Panc1 (cell line): ENCODE measurements around the gene METTL9. TPM values are rescaled to one million over a fixed set of nuclear protein-coding genes. Genes with fewer than 3 reads are reported as not detected.

Experiments used
- ATAC-seq: fragments of 200-7000 bp; cut with Tn5 transposase; 2 replicates; pipeline ENCODE4 v1.9.1; 2020; ENCODE audit warnings: mild to moderate bottlenecking, moderate library complexity
- BruUV-seq: library from RNA; stranded (reverse); fragments of 400-500 nt; replicated peaks from 2 replicates; lab custom pipeline; 2021; lab: Mats Ljungman, UMichigan
- CTCF ChIA-PET: fragments of 300-600 bp; sonication (Branson Sonifier 250); formaldehyde crosslinking; loops from one replicate; lab custom pipeline; 2022; ENCODE audit warnings: antibody characterized with exemption; lab: Charles Lee
- POLR2A ChIA-PET: fragments of 300-600 bp; sonication (Branson Sonifier 250); formaldehyde crosslinking; loops from one replicate; lab custom pipeline; 2022; ENCODE audit warnings: antibody characterized with exemption; lab: Charles Lee
- DNase-seq: peaks from one replicate; pipeline ENCODE4 v3.0.0-alpha.2; 2010; ENCODE audit warnings: low read depth, low spot score
- H3K27ac ChIP-seq: 2 replicates; pipeline ENCODE4 v1.5.1; 2011; ENCODE audit warnings: mild to moderate bottlenecking, low read length, inconsistent platforms
- H3K27me3 ChIP-seq: fragments of 200-500 bp; sonication (Bioruptor generic); 2 replicates; pipeline ENCODE4 v1.6.0; 2014; ENCODE audit warnings: low read length, inconsistent platforms; ENCODE audit not compliant: control insufficient read depth, insufficient read depth
- H3K36me3 ChIP-seq: fragments of 200-500 bp; sonication (Bioruptor generic); 2 replicates; pipeline ENCODE4 v1.5.1; 2014; ENCODE audit warnings: inconsistent platforms, mild to moderate bottlenecking, low read length, moderate library complexity; ENCODE audit not compliant: control insufficient read depth, insufficient read depth
- H3K4me1 ChIP-seq: 2 replicates; pipeline ENCODE4 v1.5.1; 2011; ENCODE audit warnings: inconsistent platforms, mild to moderate bottlenecking, low read length, moderate library complexity; ENCODE audit not compliant: control insufficient read depth, insufficient read depth
- H3K4me3 ChIP-seq, 2 experiments: 2 replicates each; pipeline ENCODE4 v1.5.1; 2011 to 2012; ENCODE audit warnings: low read depth in 2 of 2, low read length in 2 of 2, mild to moderate bottlenecking in 2 of 2, inconsistent platforms in 1 of 2, moderate library complexity in 1 of 2
- H3K9me3 ChIP-seq: fragments of 200-500 bp; sonication (Bioruptor generic); 2 replicates; pipeline ENCODE4 v1.5.1; 2014; ENCODE audit warnings: low read depth, mild to moderate bottlenecking, inconsistent platforms, low read length, moderate library complexity; ENCODE audit not compliant: control insufficient read depth, insufficient read depth
- POLR2AphosphoS5 ChIP-seq: IDR thresholded peaks from 2 replicates; pipeline ENCODE4 v1.6.1; 2012; ENCODE audit warnings: mild to moderate bottlenecking, low read depth, low read length, moderate library complexity
- SIN3A ChIP-seq: IDR thresholded peaks from 2 replicates; pipeline ENCODE4 v1.6.1; 2012; ENCODE audit warnings: low read depth, mild to moderate bottlenecking, low read length, moderate library complexity, borderline replicate concordance; ENCODE audit not compliant: insufficient read depth
- TCF7L2 ChIP-seq: IDR thresholded peaks from 2 replicates; pipeline ENCODE4 v1.6.1; 2011; ENCODE audit warnings: mild to moderate bottlenecking, low read depth, low read length, inconsistent platforms
- in situ Hi-C: cut with HindIII; loops from 2 replicates; pipeline ENCODE4 v1.10.0; 2016; ENCODE audit warnings: low sequenced_read_pairs, low pct_unique_long_range_greater_than_20kb
- intact Hi-C: fragments of 100-400 bp; cut with micrococcal nuclease; formaldehyde crosslinking; loops from one replicate; pipeline ENCODE4 v1.10.0; 2022; ENCODE audit not compliant: unreplicated experiment
- total RNA-seq: library from RNA; stranded (reverse); gene quantifications from one replicate; pipeline ENCODE4 v1.2.1, GENCODE V29; 2021; ENCODE audit not compliant: unreplicated experiment
- TF ChIP-seq, protein P1 (sequence below), 2 experiments: IDR thresholded peaks; 2 replicates each; pipeline ENCODE4 v1.6.1; 2011 to 2012; ENCODE audit warnings: low read depth in 2 of 2, control low read depth in 1 of 2, low read length in 1 of 2, mild to moderate bottlenecking in 1 of 2, moderate library complexity in 1 of 2; ENCODE audit not compliant: insufficient read depth in 1 of 2
- TF ChIP-seq, protein P2 (sequence below): fragments of 450-650 bp; IDR thresholded peaks from 2 replicates; pipeline ENCODE4 v1.5.1; 2017; ENCODE audit warnings: mild to moderate bottlenecking

Gene METTL9
- total RNA-seq, 1 experiment from 2014 or later: 86.1 TPM

DNA sequence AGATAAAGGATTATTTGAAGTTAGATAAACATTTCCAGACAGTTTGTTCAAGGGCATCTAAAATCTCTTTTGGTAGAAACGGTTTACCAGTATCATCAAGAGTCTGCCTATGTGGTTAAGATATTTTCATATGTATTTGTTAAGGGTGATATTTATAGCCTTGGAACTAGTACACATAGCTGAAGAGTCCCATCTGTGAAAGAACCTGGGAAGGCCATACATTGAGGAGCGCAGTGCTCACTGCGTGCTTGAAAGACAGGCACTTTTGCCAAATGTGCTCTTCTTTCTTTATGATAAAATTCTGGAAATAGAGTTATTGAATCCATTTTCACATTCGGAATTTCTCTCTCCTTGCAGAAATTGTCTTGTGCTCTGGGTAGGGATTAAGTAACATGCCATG is 45.3 kb downstream of the METTL9 start:
- DNase-seq (no peak), ATAC-seq (no peak)
- Histone ChIP-seq H3K4me3 (peak overlapping the region in 1 of 2 experiments; percentile 33; a peak in 1 of 4 replicates), H3K4me1 (0 out of 2 replicates have a peak, but pooled peaks cover 2% of the 10 kb centered on the region), H3K36me3 (no peaks in the 10 kb centered on the region), H3K9me3 (no peaks in the 10 kb centered on the region), H3K27me3 (no peaks in the 10 kb centered on the region), H3K27ac (no peak overlapping the region)
- intact Hi-C loops (no loop called here), in situ Hi-C loops (no loop called here)
- TF ChIP-seq, protein P1, sequence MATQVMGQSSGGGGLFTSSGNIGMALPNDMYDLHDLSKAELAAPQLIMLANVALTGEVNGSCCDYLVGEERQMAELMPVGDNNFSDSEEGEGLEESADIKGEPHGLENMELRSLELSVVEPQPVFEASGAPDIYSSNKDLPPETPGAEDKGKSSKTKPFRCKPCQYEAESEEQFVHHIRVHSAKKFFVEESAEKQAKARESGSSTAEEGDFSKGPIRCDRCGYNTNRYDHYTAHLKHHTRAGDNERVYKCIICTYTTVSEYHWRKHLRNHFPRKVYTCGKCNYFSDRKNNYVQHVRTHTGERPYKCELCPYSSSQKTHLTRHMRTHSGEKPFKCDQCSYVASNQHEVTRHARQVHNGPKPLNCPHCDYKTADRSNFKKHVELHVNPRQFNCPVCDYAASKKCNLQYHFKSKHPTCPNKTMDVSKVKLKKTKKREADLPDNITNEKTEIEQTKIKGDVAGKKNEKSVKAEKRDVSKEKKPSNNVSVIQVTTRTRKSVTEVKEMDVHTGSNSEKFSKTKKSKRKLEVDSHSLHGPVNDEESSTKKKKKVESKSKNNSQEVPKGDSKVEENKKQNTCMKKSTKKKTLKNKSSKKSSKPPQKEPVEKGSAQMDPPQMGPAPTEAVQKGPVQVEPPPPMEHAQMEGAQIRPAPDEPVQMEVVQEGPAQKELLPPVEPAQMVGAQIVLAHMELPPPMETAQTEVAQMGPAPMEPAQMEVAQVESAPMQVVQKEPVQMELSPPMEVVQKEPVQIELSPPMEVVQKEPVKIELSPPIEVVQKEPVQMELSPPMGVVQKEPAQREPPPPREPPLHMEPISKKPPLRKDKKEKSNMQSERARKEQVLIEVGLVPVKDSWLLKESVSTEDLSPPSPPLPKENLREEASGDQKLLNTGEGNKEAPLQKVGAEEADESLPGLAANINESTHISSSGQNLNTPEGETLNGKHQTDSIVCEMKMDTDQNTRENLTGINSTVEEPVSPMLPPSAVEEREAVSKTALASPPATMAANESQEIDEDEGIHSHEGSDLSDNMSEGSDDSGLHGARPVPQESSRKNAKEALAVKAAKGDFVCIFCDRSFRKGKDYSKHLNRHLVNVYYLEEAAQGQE (IDR thresholded peaks at IDR 0.05; ENCODE audit: insufficient read depth in 1 of 2, low read depth in 2 of 2, low read length in 1 of 2): no peak
- no peak for TF ChIP-seq SIN3A
- no peak for TF ChIP-seq POLR2AphosphoS5
- TF ChIP-seq, protein P2, sequence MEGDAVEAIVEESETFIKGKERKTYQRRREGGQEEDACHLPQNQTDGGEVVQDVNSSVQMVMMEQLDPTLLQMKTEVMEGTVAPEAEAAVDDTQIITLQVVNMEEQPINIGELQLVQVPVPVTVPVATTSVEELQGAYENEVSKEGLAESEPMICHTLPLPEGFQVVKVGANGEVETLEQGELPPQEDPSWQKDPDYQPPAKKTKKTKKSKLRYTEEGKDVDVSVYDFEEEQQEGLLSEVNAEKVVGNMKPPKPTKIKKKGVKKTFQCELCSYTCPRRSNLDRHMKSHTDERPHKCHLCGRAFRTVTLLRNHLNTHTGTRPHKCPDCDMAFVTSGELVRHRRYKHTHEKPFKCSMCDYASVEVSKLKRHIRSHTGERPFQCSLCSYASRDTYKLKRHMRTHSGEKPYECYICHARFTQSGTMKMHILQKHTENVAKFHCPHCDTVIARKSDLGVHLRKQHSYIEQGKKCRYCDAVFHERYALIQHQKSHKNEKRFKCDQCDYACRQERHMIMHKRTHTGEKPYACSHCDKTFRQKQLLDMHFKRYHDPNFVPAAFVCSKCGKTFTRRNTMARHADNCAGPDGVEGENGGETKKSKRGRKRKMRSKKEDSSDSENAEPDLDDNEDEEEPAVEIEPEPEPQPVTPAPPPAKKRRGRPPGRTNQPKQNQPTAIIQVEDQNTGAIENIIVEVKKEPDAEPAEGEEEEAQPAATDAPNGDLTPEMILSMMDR: no peak
- no peak for TF ChIP-seq TCF7L2
- BruUV-seq: TSS peak; percentile 26
- CTCF ChIA-PET: no interaction called here
- POLR2A ChIA-PET: no interaction called here

DNA sequence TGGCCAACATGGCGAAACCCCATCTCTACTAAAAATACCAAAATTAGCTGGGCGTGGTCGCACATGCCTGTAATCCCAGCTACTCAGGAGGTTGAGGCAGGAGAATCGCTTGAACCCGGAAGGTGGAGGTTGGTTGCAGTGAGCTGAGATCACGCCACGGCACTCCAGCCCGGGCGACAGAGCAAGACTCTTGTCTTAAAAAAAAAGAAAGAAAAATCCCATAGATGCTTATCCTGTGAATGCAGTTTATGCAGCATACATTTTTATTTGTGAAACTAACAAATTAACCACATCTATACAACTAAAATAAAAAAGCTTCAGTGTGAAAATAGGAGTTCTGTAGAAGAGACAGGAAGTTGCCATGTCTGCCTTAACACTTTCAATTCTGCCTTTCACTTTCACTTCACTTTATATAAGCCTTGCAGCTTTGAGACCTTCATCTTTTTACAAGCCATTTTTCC is 45.9 kb downstream of the METTL9 start:
- intact Hi-C loops (no loop called here), in situ Hi-C loops (no loop called here)
- Histone ChIP-seq H3K27ac (peak overlapping the region; percentile 31; the same call in 1 of the 2 replicates), H3K9me3 (no peaks in the 10 kb centered on the region), H3K36me3 (no peaks in the 10 kb centered on the region), H3K4me1 (0 out of 2 replicates have a peak, but pooled peaks cover 2% of the 10 kb centered on the region), H3K27me3 (no peaks in the 10 kb centered on the region), H3K4me3 (peak overlapping the region; percentile 4 to 33; a peak in 3 of 4 replicates)
- BruUV-seq: no TSS peak
- peak; percentile 47; the same call in 1 of the 2 replicates for ATAC-seq
- no peak for DNase-seq
- CTCF ChIA-PET: no interaction called here
- POLR2A ChIA-PET: no interaction called here
- TF ChIP-seq SIN3A: no peak
- TF ChIP-seq, protein P2: no peak
- no peak for TF ChIP-seq TCF7L2
- TF ChIP-seq POLR2AphosphoS5: no peak
- TF ChIP-seq, protein P1 (IDR thresholded peaks at IDR 0.05; ENCODE audit: insufficient read depth in 1 of 2, low read depth in 2 of 2, low read length in 1 of 2): no peak
